Left forelimb (tissue), 1 donor: Measurements from ENCODE around the gene CLIC1.
"Not testable (repeated sequence)": the region's sequence is repeated elsewhere in the genome, so short reads cannot be mapped to it uniquely, and the experiment has no call there.

Experiments
- DNase-seq: peaks from one replicate; pipeline ENCODE4 v3.0.0-alpha.2; 2018; ENCODE audit warnings: low spot score

CLIC1 gene

DNA sequence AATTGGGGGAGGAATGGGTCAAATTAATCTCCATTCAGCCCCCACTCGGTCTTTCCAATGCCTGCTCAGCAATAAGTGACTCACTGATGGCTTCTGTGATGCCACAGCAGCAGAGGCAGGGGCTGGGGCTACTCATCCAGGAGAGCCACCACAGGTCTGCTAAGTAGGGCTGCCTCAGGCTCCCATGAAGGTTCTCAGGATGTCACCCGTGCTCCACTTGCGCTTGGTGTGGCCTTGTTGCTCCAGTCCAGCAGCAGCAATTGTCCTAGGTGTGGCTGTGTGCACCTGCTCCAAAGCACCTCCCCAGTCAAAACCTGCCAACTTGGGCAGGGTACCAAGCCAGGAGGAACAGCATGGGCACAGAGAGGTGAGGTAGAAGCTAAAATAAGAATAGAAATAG lies 14.2 kb downstream of the CLIC1 start:
- no peak for DNase-seq

DNA sequence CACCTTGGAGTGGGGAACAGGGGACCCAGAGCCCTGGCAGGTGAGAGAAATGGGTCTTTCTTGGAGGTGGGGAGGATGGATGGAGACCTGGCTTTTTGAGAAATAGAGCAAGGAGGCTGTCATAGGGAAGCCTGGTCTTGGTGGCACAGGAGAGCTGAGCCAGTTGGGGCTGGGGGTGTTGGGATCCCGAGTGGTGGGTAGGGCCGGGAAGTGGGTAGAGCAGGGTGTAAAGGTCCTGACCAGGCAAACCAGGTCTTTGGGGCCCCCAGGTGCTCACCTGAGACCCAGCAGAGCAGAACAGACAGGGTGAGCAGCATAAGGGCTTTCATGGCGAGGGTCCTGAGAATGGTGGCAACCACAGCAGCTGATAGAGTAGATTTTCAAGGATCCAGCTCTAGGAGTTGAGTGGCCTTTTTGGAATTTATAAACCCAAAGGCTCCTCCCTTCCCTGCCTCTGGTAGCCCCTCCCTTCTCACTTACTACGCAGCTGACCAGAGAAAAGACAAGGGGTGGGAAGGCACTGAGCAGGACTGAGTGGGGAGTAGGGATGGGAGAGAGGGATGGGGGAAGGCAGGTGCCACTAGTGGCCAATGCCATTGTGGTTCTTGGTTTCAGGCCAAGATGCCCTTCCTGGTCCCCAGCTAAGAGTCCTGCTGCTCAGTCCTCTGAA lies 14.8 kb downstream of the CLIC1 start, which contains the start of gene LY6G6C:
Gene LY6G6C (minus strand): TSS at position 396 of the 670 bp plus-strand sequence. CDS start 67 bp downstream, at position 329.
- DNase-seq: no peak

DNA sequence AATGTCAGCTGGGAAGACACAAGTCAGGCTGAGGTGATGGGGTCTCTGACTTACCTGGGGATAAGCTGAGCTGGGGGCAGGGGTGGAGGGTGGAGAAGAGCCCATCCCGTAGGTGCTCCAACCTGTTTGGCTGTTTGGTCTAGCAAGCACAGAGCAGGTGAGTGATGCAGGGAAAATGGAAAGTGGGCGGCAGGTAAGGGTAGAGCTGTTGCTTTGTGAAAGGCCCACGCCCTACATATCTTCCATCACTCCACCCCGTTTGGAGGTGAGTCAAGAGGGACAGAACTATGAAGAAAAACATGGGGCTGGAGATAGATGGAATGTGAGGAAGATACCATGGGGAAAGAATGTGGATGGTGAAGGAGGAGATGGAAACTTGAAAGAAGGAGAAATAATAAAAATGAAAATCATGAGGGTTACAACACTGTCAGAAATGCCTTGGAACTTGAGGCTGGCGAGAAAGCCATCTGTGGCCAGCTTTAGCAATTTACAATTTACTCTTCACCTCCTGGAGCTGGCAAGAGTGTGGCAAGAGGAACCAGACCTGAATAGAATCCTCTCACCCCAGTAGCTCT lies 16.0 kb downstream of the CLIC1 start:
- DNase-seq: no peak

DNA sequence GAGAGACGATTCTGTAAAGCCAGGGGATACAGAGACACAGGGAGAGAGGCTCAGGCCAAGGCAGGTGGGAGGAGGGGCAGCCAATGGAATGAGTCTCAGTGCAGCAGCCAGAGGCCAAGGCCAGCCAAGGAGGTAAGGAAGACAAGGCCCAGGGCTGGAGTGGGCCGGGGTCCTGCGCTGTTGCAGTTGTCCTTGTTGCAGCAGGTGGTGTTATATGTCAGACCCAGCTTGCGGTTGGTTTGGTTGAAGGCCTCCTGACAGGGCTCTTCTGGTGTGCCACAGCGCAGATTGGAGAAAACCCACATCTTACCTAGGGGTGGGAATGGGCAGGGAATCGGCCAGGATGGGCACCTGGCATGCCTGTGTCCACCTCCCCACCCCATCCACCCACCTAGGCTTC lies 17.3 kb downstream of the CLIC1 start:
- no peak for DNase-seq

DNA sequence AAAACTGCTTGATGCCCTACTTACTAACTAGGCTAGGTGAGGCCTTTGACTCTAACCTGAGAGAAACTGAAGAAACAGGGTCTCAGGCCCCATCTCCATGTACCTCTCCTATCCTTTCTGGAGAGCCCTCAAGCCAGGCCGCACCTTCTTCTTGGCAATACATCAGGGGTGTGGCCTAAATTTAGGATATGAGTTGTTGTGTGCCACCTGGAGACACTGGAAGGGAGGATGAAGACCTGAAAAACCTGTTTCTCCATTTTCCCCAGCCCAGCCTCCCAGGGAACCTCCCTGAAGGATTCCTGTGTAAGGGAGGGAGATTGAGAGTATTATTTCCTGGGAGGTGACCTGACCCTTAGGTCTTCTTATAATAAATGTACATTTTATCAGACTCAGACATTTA lies 18.1 kb downstream of the CLIC1 start:
- no peak for DNase-seq

DNA sequence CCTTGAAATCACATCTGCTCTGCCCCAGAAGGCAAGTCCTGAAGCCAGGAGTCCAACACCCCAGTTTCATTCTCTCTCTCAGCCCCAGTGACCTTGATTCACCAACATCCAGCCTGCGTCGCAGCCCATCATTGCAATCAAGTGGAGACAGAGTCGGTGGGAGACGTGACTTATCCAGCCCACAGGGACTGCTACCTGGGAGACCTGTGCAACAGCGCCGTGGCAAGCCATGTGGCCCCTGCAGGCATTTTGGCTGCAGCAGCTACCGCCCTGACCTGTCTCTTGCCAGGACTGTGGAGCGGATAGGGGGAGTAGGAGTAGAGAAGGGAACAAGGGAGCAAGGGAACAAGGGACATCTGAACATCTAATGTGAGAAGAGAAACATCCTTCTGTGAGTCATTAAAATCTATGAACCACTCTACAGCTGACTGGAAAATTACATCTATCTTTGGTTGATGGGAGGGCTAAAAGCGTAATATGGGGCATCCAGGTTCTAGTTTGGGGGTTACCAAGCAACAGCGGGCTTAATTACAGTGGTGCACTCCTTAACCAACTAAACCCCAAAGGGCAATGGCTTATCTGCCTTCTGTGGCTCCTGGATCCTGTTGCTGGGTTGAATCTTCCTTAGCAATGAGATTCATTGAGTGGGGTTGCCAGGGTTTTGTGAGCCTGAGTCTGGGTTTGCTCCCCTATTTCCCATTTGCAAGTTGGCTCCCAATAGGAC lies 18.7 kb downstream of the CLIC1 start:
- peak; percentile 63 for DNase-seq

DNA sequence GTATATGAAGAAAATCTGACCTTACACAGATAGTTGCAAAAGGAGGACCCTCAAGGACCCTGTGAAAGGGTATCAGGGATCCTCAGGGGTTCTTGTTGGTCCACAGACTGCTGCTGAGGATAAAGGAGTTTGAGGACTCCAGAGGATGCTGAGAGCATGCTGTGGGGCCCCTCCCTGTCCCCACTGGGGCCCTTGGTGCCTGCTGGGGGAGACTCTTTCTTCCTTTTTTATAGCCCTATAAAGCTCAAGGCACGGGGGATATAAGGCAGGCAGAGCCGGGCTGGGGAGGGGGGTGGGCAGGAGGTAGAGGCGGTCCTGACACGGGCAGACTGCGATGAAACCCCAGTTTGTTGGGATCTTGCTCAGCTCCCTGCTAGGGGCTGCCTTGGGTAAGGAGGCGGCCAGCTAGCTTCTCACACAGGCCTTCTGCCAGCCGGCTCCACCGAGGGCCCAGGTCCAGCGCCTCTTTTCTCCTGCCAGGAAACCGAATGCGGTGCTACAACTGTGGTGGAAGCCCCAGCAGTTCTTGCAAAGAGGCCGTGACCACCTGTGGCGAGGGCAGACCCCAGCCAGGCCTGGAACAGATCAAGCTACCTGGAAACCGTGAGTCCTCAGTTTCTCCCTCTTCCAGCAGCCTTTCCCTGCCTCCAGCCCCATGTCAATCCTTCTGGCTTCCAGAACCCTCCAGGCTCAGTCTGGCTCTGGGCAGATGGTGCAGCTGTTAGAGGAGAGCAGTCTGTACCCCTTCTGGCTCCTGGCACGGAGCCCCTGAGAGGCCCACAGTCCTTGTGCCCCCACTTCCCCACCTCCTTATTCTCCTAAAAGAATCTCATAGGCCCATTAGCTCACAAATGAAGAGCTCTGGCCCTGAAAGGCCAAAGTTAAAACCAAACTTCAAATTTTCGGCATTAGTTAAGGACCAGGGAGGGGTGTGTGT lies 21.0 kb downstream of the CLIC1 start, which contains the start of gene LY6G6D:
Gene LY6G6D (plus strand): TSS at position 327 of the 937 bp plus-strand sequence. CDS start 8 bp downstream, at position 335.
- no peak for DNase-seq

DNA sequence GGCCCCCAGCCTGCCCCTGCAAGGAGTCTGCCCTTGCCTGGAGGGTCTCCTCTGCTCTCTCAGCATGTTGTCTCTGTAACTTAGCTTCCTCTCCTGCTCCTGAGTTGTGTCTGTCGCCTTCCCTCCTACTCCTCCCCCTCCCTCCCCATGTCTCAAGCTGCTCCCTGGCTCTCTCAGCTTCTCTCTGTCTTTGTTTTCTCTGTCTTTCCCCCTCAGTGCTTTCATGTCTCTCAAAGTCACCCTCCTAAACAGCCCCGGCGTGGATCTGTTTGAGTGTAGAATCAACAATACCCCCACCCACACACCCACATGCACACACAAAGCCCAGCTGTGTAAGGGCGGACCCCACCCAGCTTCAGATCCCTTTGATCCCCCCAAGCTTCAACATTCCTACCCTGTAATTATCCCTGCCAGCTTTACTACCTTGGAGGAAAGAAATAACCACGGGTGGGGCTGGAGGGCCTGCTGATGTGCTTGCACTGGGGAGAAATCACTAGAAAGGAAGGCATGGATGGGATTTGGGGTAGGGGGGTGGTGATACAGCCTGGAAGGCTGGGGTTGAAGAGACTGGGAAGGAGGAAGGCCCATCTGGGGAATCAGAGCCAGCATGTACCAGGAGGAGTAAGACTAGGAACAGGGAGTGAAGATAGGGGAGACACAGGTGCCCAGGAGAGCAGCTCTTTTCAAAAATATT lies 22.2 kb downstream of the CLIC1 start:
- DNase-seq: no peak

DNA sequence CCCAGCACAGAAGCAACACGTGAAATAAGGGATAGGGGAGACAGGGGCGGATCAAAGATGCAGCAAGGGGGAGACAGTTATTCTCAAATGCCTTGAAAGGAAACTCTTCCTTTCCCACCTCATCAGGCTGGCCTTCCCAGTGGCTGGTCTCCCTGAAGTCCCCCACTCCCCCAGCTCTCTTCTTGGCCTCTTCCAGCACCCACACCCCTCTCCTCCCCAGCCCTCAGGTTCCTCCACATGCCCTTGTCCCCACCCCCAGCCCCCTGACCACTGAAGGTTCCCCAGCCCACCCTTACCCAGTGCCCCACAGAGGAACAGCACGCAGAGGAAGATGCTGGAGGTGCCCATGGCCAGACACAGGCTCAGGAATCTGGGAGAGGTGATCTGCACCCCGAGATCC lies 22.9 kb downstream of the CLIC1 start:
- DNase-seq: no peak

DNA sequence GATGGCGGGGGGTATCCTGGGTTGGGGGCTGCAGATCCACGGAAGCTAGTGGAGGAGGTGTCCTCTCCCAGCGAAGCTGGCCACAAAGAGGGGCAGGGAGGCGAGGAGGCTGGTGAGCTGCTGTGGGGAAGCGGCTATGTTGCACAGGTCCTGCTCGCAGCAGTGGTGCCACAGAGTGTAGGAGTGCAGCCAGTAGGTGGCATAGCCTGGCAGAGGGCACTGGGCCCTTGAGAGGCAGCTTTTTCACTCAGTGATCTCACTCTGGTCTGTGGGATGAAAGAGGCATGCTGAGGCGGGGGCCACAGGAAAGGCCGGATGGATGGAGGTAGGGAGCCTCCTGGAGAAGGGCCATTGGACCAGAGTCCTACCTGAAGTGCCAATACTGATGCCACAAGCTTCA lies 24.0 kb downstream of the CLIC1 start:
- no peak for DNase-seq

DNA sequence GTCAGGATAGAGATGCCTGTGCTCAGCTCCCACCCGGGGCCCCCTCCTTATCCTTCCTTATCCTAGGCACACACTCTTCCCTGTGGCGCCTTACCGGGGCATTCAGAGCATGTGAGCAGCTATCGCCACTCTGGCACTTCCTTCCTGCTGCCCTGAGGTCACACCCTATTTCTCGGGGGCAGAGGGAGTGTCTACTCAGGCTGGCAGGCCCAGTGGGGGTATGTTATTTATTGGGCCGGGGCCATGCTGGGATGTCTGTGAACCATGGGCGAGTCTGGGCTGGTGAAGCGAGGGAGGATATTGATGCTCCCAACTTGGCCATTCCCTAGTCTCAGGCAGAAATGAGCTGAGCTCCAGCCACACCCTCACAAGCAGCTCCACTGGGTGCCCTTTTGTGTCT lies 25.1 kb downstream of the CLIC1 start:
- DNase-seq: no peak

DNA sequence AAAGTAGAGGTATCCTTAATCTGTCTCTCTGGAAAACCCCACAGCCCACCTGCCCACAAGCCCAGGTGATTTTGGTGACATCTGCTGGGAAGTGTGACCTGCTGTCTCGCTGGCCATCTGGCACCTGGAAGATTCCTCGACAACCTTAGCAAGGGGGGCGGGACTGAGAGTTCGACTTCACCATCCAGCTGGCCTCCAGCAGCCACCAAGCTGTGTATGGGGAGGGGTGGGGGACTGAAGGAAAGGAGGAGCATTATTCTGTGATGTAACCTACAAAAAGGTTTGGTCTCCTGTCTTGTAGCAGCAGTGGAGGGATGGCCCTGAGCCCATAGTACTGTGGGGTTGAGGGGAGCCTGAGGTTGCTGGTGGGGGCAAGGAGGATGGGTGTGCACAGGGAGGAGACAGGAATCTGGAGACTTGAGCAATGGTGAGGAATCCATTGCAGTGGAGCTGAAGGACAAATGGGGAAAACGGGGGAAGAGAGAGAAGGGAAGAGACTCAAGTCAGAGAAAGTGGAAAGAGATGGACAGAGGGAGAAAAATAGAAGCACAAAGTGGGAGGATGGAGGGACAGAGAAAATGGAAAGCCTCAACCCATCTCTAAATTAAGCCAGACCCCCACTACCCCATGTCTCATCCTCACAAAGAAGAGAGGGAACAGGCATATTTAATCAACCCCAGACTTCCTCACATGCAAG lies 25.7 kb downstream of the CLIC1 start:
- DNase-seq: no peak

DNA sequence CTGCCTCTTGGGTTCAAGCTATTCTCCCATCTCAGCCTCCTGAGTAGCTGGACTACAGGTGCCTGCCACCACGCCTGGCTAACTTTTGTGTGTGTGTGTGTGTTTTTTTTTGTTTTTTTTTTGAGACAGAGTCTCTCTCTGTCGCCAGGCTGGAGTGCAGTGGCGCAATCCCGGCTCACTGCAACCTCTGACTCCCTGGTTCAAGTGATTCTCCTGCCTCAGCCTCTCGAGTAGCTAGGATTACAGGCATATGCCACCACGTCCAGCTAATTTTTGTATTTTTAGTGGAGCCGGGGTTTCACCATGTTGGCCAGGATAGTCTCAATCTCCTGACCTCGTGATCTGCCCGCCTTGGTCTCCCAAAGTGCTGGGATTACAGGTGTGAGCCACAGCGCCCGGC lies 27.2 kb downstream of the CLIC1 start:
- not testable (repeated sequence) for DNase-seq

DNA sequence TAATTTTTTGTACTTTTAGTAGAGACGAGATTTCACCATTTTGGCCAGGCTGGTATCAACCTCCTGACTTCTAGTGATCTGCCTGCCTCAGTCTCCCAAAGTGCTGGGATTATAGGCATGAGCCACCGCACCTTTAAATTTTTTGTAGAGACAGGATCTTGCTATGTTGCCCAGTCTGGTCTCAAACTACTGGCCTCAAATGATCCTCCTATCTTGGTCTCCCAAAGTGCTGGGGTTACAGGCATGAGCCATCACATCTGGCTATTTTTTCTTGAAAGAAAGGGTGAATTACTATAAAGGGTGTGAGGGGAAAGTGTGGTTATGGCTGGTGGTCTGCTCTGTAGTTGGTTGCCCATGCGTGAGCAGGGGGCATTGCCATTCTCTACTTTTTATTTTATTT lies 28.1 kb downstream of the CLIC1 start:
- no peak for DNase-seq

DNA sequence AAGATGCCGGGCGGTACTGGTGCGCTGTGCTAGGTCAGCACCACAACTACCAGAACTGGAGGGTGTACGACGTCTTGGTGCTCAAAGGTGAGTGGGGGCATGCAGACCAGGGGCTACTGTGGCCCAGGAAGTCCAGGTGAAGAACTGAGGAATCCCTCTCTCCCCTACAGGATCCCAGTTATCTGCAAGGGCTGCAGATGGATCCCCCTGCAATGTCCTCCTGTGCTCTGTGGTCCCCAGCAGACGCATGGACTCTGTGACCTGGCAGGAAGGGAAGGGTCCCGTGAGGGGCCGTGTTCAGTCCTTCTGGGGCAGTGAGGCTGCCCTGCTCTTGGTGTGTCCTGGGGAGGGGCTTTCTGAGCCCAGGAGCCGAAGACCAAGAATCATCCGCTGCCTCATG lies 28.6 kb downstream of the CLIC1 start:
- no peak for DNase-seq

DNA sequence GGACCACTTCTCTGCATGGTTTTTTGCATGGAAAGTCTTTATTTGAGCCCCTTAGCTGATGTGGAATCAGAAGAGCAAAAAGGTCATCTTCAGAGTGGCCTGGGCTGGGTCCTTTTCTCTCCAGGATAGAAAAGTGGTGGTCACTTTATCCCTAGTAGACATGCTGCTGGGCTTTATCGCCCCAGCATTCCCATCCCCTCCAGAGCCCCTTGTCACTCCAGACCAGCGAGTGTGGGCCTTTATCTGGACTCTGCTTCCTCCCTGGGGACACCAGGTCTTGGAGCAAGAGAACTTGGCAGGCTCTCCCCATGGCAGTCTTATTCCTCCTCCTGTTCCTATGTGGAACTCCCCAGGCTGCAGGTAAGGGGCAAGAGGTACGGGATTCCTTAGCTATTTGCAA lies 29.7 kb downstream of the CLIC1 start, which contains the start of gene LY6G6F:
Gene LY6G6F (plus strand): TSS at position 268 of the 400 bp plus-strand sequence. CDS start 41 bp downstream, at position 309.
- DNase-seq: no peak

DNA sequence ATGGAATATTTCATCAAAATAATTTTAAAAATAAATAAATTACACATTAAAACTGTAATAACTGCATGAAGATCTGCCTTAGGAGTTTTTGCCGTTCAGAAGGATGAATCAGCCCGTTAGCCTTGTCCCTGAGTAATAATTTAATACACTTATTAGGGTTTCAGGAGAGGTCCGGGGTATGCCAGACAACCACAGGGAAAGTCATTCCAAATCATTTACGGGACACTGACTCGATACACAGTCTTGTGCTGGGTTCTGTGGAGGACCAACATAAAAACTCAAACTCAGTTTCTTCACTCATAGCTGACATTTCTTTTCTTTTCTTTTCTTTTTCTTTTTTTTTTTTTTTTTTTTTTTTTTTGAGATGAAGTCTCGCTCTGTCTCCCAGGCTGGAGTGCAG lies 30.4 kb downstream of the CLIC1 start:
- DNase-seq: no peak

DNA sequence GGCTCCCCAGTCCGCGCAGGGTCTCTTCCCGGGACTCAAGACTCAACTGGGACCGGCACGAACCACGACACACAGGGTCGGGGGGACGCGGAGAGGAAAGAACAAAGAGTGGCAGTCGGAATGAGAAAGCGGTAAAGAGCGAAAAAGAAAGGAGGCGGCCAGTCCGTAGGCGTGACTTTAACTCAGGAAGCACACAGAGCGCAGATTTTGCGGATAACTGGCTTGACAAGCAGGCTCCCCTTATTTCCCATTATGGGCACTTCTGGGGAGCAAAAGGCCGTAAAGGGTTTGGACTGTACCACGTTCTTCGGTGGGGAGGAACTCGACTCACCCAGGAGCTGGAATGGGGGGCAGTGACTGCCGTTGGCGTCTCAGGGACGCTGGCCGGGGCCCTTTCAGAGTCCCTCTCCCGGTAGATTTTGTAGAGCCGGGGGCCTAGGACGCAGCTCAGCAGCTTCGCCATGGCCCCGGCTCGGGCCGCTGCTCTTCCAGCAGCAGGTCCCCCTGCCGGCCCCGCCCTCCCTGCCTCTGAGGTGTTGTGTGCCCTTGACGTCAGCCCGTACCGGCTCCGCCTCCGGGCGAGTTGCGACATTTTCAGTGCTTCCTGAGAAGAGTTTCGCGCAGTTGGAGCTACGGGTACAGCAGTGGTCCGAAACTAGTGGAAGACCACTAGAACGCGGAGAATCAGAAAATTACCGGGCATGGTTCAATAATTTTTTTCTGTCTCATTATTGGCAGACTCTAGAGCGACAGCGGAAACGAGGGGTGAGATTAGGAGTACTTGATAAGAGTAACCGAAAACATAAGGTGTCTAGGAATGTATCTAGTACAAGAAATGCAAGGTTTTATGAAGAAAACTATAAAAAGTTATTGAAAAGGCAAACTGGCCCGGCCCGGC lies 33.3 kb downstream of the CLIC1 start, which contains the start of gene ABHD16A:
Gene ABHD16A (minus strand): TSS at position 506 of the 898 bp plus-strand sequence. CDS start 43 bp downstream, at position 463.
- DNase-seq: peak; percentile 99

DNA sequence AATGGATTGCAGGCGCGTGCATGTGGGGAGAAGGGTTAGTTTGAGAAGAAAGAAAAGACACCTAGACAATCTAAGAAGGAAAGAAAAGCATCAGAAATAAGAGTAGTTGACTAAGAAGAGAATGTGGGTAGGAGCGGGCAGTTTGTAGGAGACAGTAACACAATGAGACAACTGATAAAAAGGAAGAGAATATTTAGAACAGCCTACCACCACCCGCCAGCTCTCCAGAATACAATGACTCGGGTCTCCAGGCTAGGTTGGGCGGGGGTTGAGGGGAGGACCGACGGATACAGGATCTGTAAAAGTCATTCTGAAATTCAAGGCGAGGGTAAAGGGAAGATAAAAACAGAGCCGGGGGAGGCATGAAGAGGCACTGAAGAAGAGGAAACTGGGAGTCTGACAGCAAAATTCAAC lies 33.9 kb downstream of the CLIC1 start:
- DNase-seq: no peak
